HEK293T (cell line): Measurements from ENCODE around the gene ECE2.

Source experiments
- CTCF ChIA-PET: fragments of 350-600 bp; formaldehyde crosslinking; extraction: SDS; loops from one replicate; lab custom pipeline; 2021; ENCODE audit warnings: antibody characterized with exemption, inconsistent platforms; lab: Yijun Ruan, JAX
- POLR2A ChIA-PET: fragments of 350-600 bp; formaldehyde crosslinking; extraction: SDS; loops from one replicate; lab custom pipeline; 2020; ENCODE audit warnings: antibody characterized with exemption, inconsistent platforms; lab: Yijun Ruan, JAX
- DNase-seq: peaks from one replicate; pipeline ENCODE4 v3.0.0; 2012; ENCODE audit warnings: mixed read lengths; ENCODE audit errors: extremely low spot score
- ARNT ChIP-seq: fragments of 450-650 bp; IDR thresholded peaks from 2 replicates; pipeline ENCODE4 v1.6.1; 2017; ENCODE audit warnings: mild to moderate bottlenecking
- BHLHE40 ChIP-seq: fragments of 450-650 bp; IDR thresholded peaks from 2 replicates; pipeline ENCODE4 v1.6.1; 2016; ENCODE audit warnings: mild to moderate bottlenecking, moderate library complexity, borderline replicate concordance
- CTBP1 ChIP-seq: fragments of 450-650 bp; IDR thresholded peaks from 2 replicates; pipeline ENCODE4 v1.6.1; 2016; ENCODE audit warnings: borderline replicate concordance
- ELF4 ChIP-seq: fragments of 450-650 bp; IDR thresholded peaks from 2 replicates; pipeline ENCODE4 v1.6.1; 2017; ENCODE audit warnings: antibody characterized with exemption
- FOXA1 ChIP-seq: fragments of 450-650 bp; IDR thresholded peaks from 2 replicates; pipeline ENCODE4 v1.6.1; 2016; ENCODE audit warnings: mild to moderate bottlenecking
- FOXK2 ChIP-seq: fragments of 450-650 bp; IDR thresholded peaks from 2 replicates; pipeline ENCODE4 v1.6.1; 2016; ENCODE audit warnings: mild to moderate bottlenecking
- FOXM1 ChIP-seq: fragments of 450-650 bp; IDR thresholded peaks from 2 replicates; pipeline ENCODE4 v1.6.1; 2017; ENCODE audit warnings: mild to moderate bottlenecking, borderline replicate concordance
- HDGF ChIP-seq: fragments of 450-650 bp; IDR thresholded peaks from 2 replicates; pipeline ENCODE4 v1.6.1; 2017; ENCODE audit warnings: antibody characterized with exemption, borderline replicate concordance
- L3MBTL2 ChIP-seq: fragments of 450-650 bp; conservative IDR thresholded peaks from 2 replicates; pipeline ENCODE4 v1.6.1; 2016; ENCODE audit warnings: mild to moderate bottlenecking
- LEF1 ChIP-seq: fragments of 450-650 bp; IDR thresholded peaks from 2 replicates; pipeline ENCODE4 v1.6.1; 2017; ENCODE audit warnings: mild to moderate bottlenecking, borderline replicate concordance
- NFRKB ChIP-seq: fragments of 450-650 bp; IDR thresholded peaks from 2 replicates; pipeline ENCODE4 v1.6.1; 2016; ENCODE audit warnings: mild to moderate bottlenecking, moderate library complexity
- SP1 ChIP-seq: fragments of 450-650 bp; IDR thresholded peaks from 2 replicates; pipeline ENCODE4 v1.6.1; 2017
- SUZ12 ChIP-seq: fragments of 450-650 bp; IDR thresholded peaks from 2 replicates; pipeline ENCODE4 v1.6.1; 2016; ENCODE audit warnings: mild to moderate bottlenecking
- TARDBP ChIP-seq: fragments of 450-650 bp; IDR thresholded peaks from 2 replicates; pipeline ENCODE4 v1.6.1; 2016
- ZNF384 ChIP-seq: fragments of 450-650 bp; IDR thresholded peaks from 2 replicates; pipeline ENCODE4 v1.6.1; 2016
- TF ChIP-seq, protein P1 (sequence below): fragments of 450-650 bp; IDR thresholded peaks from 2 replicates; pipeline ENCODE4 v1.6.1; 2016

The ECE2 gene

DNA sequence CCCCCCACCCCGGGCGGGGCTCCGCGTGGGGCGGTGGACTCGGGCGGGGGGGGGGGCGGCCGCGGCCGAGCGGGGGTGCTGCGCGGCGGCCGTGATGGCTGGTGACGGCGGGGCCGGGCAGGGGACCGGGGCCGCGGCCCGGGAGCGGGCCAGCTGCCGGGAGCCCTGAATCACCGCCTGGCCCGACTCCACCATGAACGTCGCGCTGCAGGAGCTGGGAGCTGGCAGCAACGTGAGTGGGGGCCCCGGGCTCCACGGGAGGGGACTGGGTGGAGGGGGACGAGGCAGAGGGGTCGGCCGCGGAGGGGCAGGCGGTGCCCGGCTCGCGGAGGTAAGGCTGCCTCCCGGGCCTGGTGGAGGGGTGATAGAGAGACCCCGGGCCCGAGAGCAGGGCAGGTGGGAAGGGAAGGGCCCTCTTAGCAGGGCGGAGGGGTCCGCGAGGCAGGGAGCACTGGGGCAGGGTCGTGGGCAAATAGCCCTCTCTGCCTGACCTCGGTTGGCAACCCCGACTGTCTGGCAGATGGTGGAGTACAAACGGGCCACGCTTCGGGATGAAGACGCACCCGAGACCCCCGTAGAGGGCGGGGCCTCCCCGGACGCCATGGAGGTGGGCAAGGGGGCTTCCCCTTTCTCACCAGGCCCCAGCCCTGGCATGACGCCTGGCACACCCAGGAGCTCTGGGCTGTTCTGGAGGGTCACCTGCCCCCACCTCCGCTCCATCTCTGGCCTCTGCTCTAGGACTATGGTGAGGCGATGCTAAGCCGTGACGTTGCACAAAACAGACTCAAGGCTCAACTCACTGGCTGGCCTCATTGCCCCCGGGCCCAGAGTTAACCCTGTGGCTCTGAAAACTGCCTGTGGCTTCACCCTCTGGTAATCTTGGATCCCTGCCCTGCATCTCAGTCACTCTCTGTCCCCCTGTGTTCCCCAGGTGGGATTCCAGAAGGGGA, at the start of gene ECE2:
Gene ECE2, plus strand, starts transcription at position 62 of the 950 bp plus-strand sequence. Its CDS starts 132 bp downstream, at position 194.
- TF ChIP-seq CTBP1 (no peak), NFRKB (no peak), FOXK2 (no peak), ZNF384 (no peak), LEF1 (no peak)
- POLR2A ChIA-PET, result no interaction called here
- CTCF ChIA-PET, result interaction anchor here (0.6 kb wide), 1 partner anchor 131 kb away, joined by 3 read pairs; no protein-coding TSS in a partner anchor
- no peak for DNase-seq

DNA sequence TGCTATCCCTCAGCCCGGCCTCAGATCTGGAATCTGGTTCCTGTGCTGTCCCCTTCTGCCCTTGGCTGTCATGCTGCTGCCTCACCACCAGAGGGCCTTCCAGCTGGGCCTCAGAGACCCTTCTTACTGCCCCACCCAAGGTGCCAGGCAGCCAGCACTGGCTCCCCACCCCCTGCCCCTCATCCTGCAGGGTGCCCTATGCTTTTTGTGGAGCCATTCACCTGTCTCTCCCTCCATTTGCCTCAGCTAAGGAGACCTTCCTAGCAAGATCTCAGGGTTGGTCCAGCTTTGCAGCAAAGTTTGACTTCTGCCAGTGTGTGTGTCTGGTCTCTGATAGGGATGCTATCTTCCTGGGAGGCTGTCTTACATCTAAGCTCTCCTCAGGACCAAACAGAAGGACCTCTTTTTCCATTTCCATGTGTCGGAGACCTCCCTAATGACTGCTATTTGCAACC, 48.3 kb upstream of the ECE2 start:
- CTCF ChIA-PET, result interaction anchor here (0.8 to 2.2 kb wide), 14 partner anchors 9 to 83 kb away, joined by 3 to 7 read pairs (median 4); partner anchors contain the start of genes CAMK2N2 and EEF1AKMT4
- POLR2A ChIA-PET, result interaction anchor here (1.1 kb wide), 2 partner anchors 34 to 42 kb away, joined by 3 read pairs; partner anchors contain the start of gene ABCF3
- TF ChIP-seq TARDBP (no peak), ARNT (no peak), BHLHE40 (no peak), SUZ12 (no peak), FOXM1 (no peak), CTBP1 (no peak), HDGF (no peak), L3MBTL2 (no peak), LEF1 (no peak), SP1 (no peak), FOXA1 (no peak), NFRKB (no peak), ELF4 (no peak), FOXK2 (no peak), ZNF384 (no peak)
- TF ChIP-seq, protein P1, sequence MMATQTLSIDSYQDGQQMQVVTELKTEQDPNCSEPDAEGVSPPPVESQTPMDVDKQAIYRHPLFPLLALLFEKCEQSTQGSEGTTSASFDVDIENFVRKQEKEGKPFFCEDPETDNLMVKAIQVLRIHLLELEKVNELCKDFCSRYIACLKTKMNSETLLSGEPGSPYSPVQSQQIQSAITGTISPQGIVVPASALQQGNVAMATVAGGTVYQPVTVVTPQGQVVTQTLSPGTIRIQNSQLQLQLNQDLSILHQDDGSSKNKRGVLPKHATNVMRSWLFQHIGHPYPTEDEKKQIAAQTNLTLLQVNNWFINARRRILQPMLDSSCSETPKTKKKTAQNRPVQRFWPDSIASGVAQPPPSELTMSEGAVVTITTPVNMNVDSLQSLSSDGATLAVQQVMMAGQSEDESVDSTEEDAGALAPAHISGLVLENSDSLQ, result no peak
- peak; percentile 63 for DNase-seq

DNA sequence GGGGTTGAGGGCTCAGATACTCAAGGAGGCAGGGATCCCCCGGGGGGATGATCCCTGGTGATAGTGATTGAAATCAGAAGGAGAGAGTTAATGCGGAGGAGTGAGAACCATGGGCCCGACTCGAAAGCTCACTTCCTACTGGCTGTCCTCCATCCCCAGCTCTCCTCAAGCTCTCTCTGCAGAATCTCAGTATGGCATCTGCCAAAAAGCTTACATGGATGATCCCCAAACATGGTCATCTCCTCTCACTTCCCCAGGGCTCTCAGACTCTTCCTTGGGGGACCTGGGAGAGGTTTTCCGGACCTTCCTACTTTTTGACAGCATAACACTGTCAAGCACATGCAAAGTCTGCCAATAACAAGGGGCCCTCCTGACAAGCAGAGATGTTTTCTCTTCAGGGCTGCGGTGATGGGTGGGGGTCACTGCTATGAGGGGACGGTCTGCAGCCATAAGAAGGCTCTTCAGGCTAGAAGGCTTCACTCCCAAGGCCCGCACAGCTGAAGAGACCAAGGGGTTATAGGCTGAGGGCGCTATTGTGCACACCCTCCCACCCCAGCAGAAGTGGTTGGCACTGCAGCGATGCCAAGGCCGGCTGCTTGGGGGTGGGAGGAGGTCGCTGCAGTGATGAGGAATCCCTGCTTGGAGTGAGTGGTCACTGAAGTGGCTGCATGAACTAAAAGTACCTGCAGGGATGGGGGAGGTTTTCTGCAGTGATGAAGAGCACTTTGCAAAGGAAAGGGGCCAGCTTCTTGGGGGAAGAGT, 47.3 kb upstream of the ECE2 start:
- no peak for DNase-seq
- ChIA-PET CTCF (interaction anchor here (0.6 to 2.2 kb wide), 8 partner anchors 8 to 61 kb away, joined by 3 to 7 read pairs (median 4); partner anchors contain the start of gene CAMK2N2), POLR2A (interaction anchor here (0.7 to 1.9 kb wide), 3 partner anchors 8 to 94 kb away, joined by 3 to 8 read pairs (median 3); partner anchors contain the start of genes ABCF3 and EIF2B5)
- TF ChIP-seq LEF1, result no peak
- no peak for TF ChIP-seq L3MBTL2
- no peak for TF ChIP-seq BHLHE40
- no peak for TF ChIP-seq TARDBP
- TF ChIP-seq SP1, result no peak
- TF ChIP-seq FOXM1, result no peak
- TF ChIP-seq ELF4, result no peak
- TF ChIP-seq NFRKB, result no peak
- TF ChIP-seq CTBP1, result no peak
- TF ChIP-seq FOXK2, result no peak
- TF ChIP-seq, protein P1, result no peak
- TF ChIP-seq ARNT, result no peak
- TF ChIP-seq FOXA1, result no peak
- no peak for TF ChIP-seq ZNF384

DNA sequence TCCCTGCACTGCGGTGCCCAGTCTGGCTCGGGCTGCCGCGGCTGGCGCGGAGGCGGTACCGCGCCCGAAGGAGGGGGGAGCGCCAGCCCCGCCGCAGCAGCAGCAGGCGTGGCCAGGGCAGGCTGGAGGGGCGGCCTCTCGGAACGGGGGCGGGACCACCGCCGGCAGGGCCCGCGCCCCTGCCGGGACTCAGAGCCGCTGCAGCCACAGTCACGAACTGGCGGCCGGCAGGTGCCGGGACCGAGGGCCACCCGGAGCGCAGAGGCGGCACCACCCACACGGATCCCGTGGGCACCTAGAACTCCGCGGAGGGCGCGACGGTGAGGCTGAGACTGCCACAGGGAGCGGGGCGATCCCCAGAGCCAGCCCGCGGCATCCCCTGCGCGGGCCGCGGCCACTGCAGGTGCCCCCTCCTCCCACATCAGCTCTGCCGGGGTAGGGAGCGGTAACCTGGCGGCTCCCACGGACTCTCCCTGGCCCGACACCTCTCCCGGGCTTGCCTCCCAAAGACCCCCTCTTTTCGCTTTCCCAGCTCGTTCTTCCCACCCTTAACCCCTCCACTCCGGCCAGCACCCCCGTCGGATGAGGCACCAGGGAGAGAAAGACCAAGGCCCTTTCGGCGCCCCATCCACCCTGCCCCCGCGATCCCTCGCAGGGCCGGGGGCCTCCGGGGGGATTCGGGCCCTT, 46.3 kb upstream of the ECE2 start, which contains the start of gene VWA5B2:
Gene VWA5B2, plus strand, starts transcription at position 192 of the 687 bp plus-strand sequence. CDS start 944 bp downstream, outside the sequence.
- ChIA-PET CTCF (no interaction called here), POLR2A (interaction anchor here (1.9 kb wide), 1 partner anchor 8 kb away, joined by 8 read pairs; no protein-coding TSS in a partner anchor)
- TF ChIP-seq ZNF384, result no peak
- no peak for TF ChIP-seq NFRKB
- no peak for TF ChIP-seq FOXM1
- no peak for TF ChIP-seq SP1
- TF ChIP-seq HDGF, result no peak
- TF ChIP-seq FOXK2, result no peak
- no peak for TF ChIP-seq L3MBTL2
- TF ChIP-seq CTBP1, result no peak
- no peak for TF ChIP-seq ELF4
- no peak for TF ChIP-seq ARNT
- no peak for TF ChIP-seq SUZ12
- no peak for TF ChIP-seq TARDBP
- TF ChIP-seq, protein P1, result no peak
- peak; percentile 84 for DNase-seq
